HG02973 (cell line): Measurements from ENCODE around the gene TRAK2.
"Not testable (repeated sequence)": the region's sequence is repeated elsewhere in the genome, so short reads cannot be mapped to it uniquely, and the experiment has no call there.

Experiments used
- ATAC-seq: cut with Tn5 transposase; IDR thresholded peaks from one replicate; pipeline ENCODE4 v1.9.1; 2021; ENCODE audit warnings: moderate library complexity; ENCODE audit not compliant: unreplicated experiment

TRAK2 gene

GRCh38 chr2:201451292-201452057 lies at the start of gene TRAK2, which contains the start of gene STRADB:
TRAK2 (minus strand) TSS chr2:201451458; CDS start chr2:201420507, 30,951 bp downstream.
STRADB (plus strand) TSS chr2:201451740; CDS start chr2:201454841, 3,101 bp downstream.
- peak; percentile 93 for ATAC-seq

- ATAC-seq: no peak
Measured at GRCh38 chr2:201500534-201500933, 49.3 kb upstream of the TRAK2 start.

GRCh38 chr2:201496785-201497184 lies 45.5 kb upstream of the TRAK2 start:
- no peak for ATAC-seq

GRCh38 chr2:201490291-201490690 lies 39.0 kb upstream of the TRAK2 start:
- ATAC-seq: no peak

- no peak for ATAC-seq
Measured at GRCh38 chr2:201484805-201485204, 33.5 kb upstream of the TRAK2 start.

GRCh38 chr2:201483758-201484157 lies 32.5 kb upstream of the TRAK2 start:
- ATAC-seq: not testable (repeated sequence)

GRCh38 chr2:201483342-201483741 lies 32.1 kb upstream of the TRAK2 start:
- no peak for ATAC-seq

GRCh38 chr2:201482543-201482942 lies 31.3 kb upstream of the TRAK2 start:
- ATAC-seq: no peak

- no peak for ATAC-seq
Measured at GRCh38 chr2:201472411-201472810, 21.2 kb upstream of the TRAK2 start.

GRCh38 chr2:201471732-201472393 lies 20.6 kb upstream of the TRAK2 start:
- ATAC-seq: no peak

GRCh38 chr2:201470821-201471731 lies 19.8 kb upstream of the TRAK2 start:
- no peak for ATAC-seq

- ATAC-seq: no peak
Measured at GRCh38 chr2:201467666-201468065, 16.4 kb upstream of the TRAK2 start.

- ATAC-seq: no peak
Measured at GRCh38 chr2:201466050-201466675, 14.9 kb upstream of the TRAK2 start.

GRCh38 chr2:201465524-201465971 lies 14.3 kb upstream of the TRAK2 start:
- ATAC-seq: no peak

GRCh38 chr2:201464547-201464946 lies 13.3 kb upstream of the TRAK2 start:
- ATAC-seq: no peak

- no peak for ATAC-seq
Measured at GRCh38 chr2:201460532-201460931, 9.3 kb upstream of the TRAK2 start.

GRCh38 chr2:201458381-201458780 lies 7.1 kb upstream of the TRAK2 start:
- no peak for ATAC-seq

- ATAC-seq: no peak
Measured at GRCh38 chr2:201452922-201453643, 1.8 kb upstream of the TRAK2 start.

GRCh38 chr2:201452058-201452921 lies 1.0 kb upstream of the TRAK2 start:
- no peak for ATAC-seq
